Adrenal gland (tissue), 5 donors: Measurements from ENCODE around the gene ZNF385A.

Experiments
- POLR2A ChIP-seq, 2 donors: fragments of 450-650 bp; IDR thresholded peaks; one replicate each; pipeline ENCODE4 v1.6.1; 2017; ENCODE audit warnings: antibody characterized with exemption in 2 of 2, mild to moderate bottlenecking in 2 of 2, moderate library complexity in 1 of 2
- TF ChIP-seq, protein P1 (sequence below), 6 experiments: fragments of 450-650 bp in 4 of 6; fragments of 200-600 bp in 2 of 6; sonication (generic) in 1 of 6; IDR thresholded peaks; 1 replicate in 5 of 6; 2 replicates in 1 of 6; pipeline versions ENCODE4 v1.5.1 to v1.8.0; 2016 to 2021; ENCODE audit warnings: antibody characterized with exemption in 6 of 6, mild to moderate bottlenecking in 2 of 6, moderate library complexity in 1 of 6
- donor health status: DM: no; HTN: no; CAD: no.

DNA sequence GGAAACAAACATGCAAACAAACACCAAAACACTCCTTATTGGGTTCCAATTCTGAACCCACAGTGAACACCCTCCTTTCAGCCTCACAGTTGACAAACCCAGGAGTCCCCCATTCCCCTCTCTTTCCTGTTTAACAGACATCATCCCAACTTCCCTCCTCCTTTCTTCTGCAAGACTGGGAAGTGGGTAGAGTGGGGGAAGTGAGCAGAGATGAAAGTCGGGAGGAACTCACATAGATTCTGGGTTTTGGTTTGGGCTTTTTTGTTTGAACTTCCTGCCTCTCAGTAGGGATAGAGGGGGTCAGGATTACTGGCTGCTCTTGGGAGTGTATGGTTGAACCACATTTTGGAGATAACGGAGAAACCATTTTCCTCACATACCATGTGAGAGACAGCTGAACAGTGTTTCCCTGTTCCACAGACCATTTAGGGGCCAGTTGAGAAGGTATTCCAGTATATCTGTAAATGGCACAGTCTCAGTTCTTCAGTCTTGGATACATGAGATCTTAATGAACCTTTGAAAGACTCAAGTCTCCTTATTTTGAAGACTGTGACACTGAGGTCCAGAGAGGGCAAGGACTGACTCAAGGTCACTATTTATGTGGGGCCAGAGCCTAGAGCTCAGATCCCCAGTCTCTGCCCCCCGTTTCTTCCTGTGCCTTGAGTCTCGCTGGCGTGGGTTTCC lies 16.4 kb downstream of the ZNF385A start:
- TF ChIP-seq, protein P1, sequence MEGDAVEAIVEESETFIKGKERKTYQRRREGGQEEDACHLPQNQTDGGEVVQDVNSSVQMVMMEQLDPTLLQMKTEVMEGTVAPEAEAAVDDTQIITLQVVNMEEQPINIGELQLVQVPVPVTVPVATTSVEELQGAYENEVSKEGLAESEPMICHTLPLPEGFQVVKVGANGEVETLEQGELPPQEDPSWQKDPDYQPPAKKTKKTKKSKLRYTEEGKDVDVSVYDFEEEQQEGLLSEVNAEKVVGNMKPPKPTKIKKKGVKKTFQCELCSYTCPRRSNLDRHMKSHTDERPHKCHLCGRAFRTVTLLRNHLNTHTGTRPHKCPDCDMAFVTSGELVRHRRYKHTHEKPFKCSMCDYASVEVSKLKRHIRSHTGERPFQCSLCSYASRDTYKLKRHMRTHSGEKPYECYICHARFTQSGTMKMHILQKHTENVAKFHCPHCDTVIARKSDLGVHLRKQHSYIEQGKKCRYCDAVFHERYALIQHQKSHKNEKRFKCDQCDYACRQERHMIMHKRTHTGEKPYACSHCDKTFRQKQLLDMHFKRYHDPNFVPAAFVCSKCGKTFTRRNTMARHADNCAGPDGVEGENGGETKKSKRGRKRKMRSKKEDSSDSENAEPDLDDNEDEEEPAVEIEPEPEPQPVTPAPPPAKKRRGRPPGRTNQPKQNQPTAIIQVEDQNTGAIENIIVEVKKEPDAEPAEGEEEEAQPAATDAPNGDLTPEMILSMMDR (IDR thresholded peaks at IDR 0.05), result no peak
- no peak for TF ChIP-seq POLR2A (IDR thresholded peaks at IDR 0.05)
